SK-N-SH (cell line): ENCODE results near the gene TBX1. TPM values are rescaled to one million over a fixed set of nuclear protein-coding genes. Genes with fewer than 3 reads are reported as not detected.

Experiments
- CTCF ChIA-PET: fragments of 300-600, 350-600 bp; formaldehyde crosslinking; extraction: SDS; loops from one replicate; lab custom pipeline; 2021; lab: Yijun Ruan, JAX
- POLR2A ChIA-PET: fragments of 350-600 bp; sonication (Branson Sonifier 250); formaldehyde crosslinking; extraction: SDS; loops from one replicate; lab custom pipeline; 2020; ENCODE audit warnings: antibody characterized with exemption, inconsistent platforms; lab: Yijun Ruan, JAX
- DNase-seq: peaks from one replicate; pipeline ENCODE4 v3.0.0; 2012
- H2AFZ ChIP-seq: fragments of 200-600 bp; sonication (generic); 2 replicates; pipeline ENCODE4 v1.8.1; 2016; ENCODE audit warnings: antibody characterized with exemption, mild to moderate bottlenecking, low read depth
- H3F3A ChIP-seq: fragments of 200-600 bp; sonication (generic); replicated peaks from 2 replicates; pipeline ENCODE3; 2016; ENCODE audit warnings: antibody characterized with exemption, mild to moderate bottlenecking; ENCODE audit not compliant: insufficient read depth
- H3K27ac ChIP-seq, 2 experiments: fragments of 200-500 bp in 1 of 2; fragments of 200-600 bp in 1 of 2; sonication (Bioruptor generic) in 1 of 2; sonication (generic), shearing (Covaris generic) in 1 of 2; 2 replicates each; pipeline versions ENCODE4 v1.5.1 to v1.6.1; 2014 to 2016; ENCODE audit warnings: low read depth in 2 of 2, inconsistent platforms in 1 of 2, low read length in 1 of 2, mild to moderate bottlenecking in 1 of 2, mixed read lengths in 1 of 2
- H3K27me3 ChIP-seq: fragments of 200-600 bp; sonication (generic), shearing (Covaris generic); 2 replicates; pipeline ENCODE4 v1.6.1; 2016; ENCODE audit warnings: mixed run types; ENCODE audit not compliant: insufficient read depth
- H3K36me3 ChIP-seq, 2 experiments: fragments of 200-500 bp in 1 of 2; fragments of 200-600 bp in 1 of 2; sonication (Bioruptor generic) in 1 of 2; sonication (generic) in 1 of 2; replicated peaks in 1 of 2; 2 replicates each; pipeline versions ENCODE3 to v1.5.1; 2014 to 2016; ENCODE audit warnings: low read length in 1 of 2, mild to moderate bottlenecking in 1 of 2; ENCODE audit not compliant: insufficient read depth in 2 of 2, control insufficient read depth in 1 of 2
- H3K4me1 ChIP-seq, 2 experiments: fragments of 200-500 bp in 1 of 2; fragments of 200-600 bp in 1 of 2; sonication (Bioruptor generic) in 1 of 2; sonication (generic), shearing (Covaris generic) in 1 of 2; 2 replicates each; pipeline versions ENCODE4 v1.5.1 to v1.6.1; 2014 to 2016; ENCODE audit warnings: low read depth in 1 of 2, low read length in 1 of 2, mixed run types in 1 of 2; ENCODE audit not compliant: insufficient read depth in 2 of 2, control insufficient read depth in 1 of 2
- H3K4me2 ChIP-seq: fragments of 200-600 bp; sonication (generic), shearing (Covaris generic); 2 replicates; pipeline ENCODE4 v1.6.1; 2017; ENCODE audit warnings: mixed run types
- H3K4me3 ChIP-seq, 2 experiments: fragments of 200-500 bp in 1 of 2; fragments of 200-600 bp in 1 of 2; sonication (Bioruptor generic) in 1 of 2; sonication (generic), shearing (Covaris generic) in 1 of 2; 2 replicates each; pipeline versions ENCODE4 v1.5.1 to v1.8.1; 2014 to 2016; ENCODE audit warnings: low read depth in 2 of 2, inconsistent platforms in 1 of 2, low read length in 1 of 2, mild to moderate bottlenecking in 1 of 2, mixed read lengths in 1 of 2, moderate library complexity in 1 of 2
- H3K79me2 ChIP-seq: fragments of 200-600 bp; sonication (generic); 2 replicates; pipeline ENCODE4 v1.8.1; 2017; ENCODE audit warnings: mild to moderate bottlenecking; ENCODE audit not compliant: insufficient read depth
- H3K9ac ChIP-seq: fragments of 200-600 bp; sonication (generic); 2 replicates; pipeline ENCODE4 v1.6.1; 2017; ENCODE audit warnings: mixed run types
- H3K9me2 ChIP-seq: fragments of 200-600 bp; sonication (generic); 2 replicates; pipeline ENCODE4 v1.6.1; 2017; ENCODE audit warnings: mixed run types
- H3K9me3 ChIP-seq: fragments of 200-600 bp; sonication (generic); 2 replicates; pipeline ENCODE4 v1.6.1; 2017; ENCODE audit warnings: mixed run types, mild to moderate bottlenecking, moderate library complexity
- H4K20me1 ChIP-seq: fragments of 200-600 bp; sonication (generic); 2 replicates; pipeline ENCODE4 v1.6.1; 2017; ENCODE audit warnings: mild to moderate bottlenecking, mixed run types; ENCODE audit not compliant: insufficient read depth
- EZH2phosphoT487 ChIP-seq: fragments of 200-600 bp; sonication (generic); IDR thresholded peaks from 2 replicates; pipeline ENCODE4 v1.6.1; 2017; ENCODE audit warnings: low read depth, mixed run types, mild to moderate bottlenecking, antibody characterized with exemption, moderate library complexity, borderline replicate concordance
- IRF3 ChIP-seq: fragments of 150-350 bp; IDR thresholded peaks from 2 replicates; pipeline ENCODE4 v1.6.1; 2016; ENCODE audit warnings: mild to moderate bottlenecking, low read depth, low read length
- NFIC ChIP-seq: IDR thresholded peaks from 2 replicates; pipeline ENCODE4 v1.4.0; 2012; ENCODE audit warnings: borderline replicate concordance
- RAD21 ChIP-seq: IDR thresholded peaks from 2 replicates; pipeline ENCODE4 v1.6.1; 2012; ENCODE audit warnings: mild to moderate bottlenecking, low read length
- RCOR1 ChIP-seq: fragments of 150-350 bp; IDR thresholded peaks from 2 replicates; pipeline ENCODE4 v1.6.1; 2017; ENCODE audit warnings: antibody characterized with exemption, low read length
- RFX5 ChIP-seq: IDR thresholded peaks from 2 replicates; pipeline ENCODE4 v1.6.1; 2012; ENCODE audit warnings: mild to moderate bottlenecking, improper control_type of control experiment, low read length
- SIN3A ChIP-seq: IDR thresholded peaks from 2 replicates; pipeline ENCODE4 v1.6.1; 2012; ENCODE audit warnings: low read depth, mild to moderate bottlenecking, low read length, moderate library complexity, borderline replicate concordance
- USF1 ChIP-seq: IDR thresholded peaks from 2 replicates; pipeline ENCODE4 v1.4.0; 2012; ENCODE audit warnings: low read depth, borderline replicate concordance
- ZBTB33 ChIP-seq: IDR thresholded peaks from 2 replicates; pipeline ENCODE4 v1.4.0; 2012; ENCODE audit warnings: low read depth, borderline replicate concordance
- WGBS: methylation state at CpG from one replicate; pipeline ENCODE4 v1.1.6; 2017; ENCODE audit warnings: low lambda C conversion rate; 5-methylcytosine and 5-hydroxymethylcytosine counted together
- polyA plus RNA-seq, 3 experiments: library from polyadenylated mRNA; depleted of rRNA; stranded (reverse); fragments of >200 nt; gene quantifications; 2 replicates each; pipeline ENCODE4 v1.2.3, GENCODE V29; 2012

TBX1 gene
- polyA plus RNA-seq, 1 of the 3 experiments (the other 2 are of a cell fraction) = not detected

GRCh38 chr22:19732403-19733113 is 28.0 kb upstream of the TBX1 start:
- no peak for DNase-seq
- H3K79me2 ChIP-seq = no peaks in the 10 kb centered on the region
- H3K4me3 ChIP-seq = no peak overlapping the region
- no peaks in the 10 kb centered on the region for H3K9me2 ChIP-seq
- no peak overlapping the region for H3K4me2 ChIP-seq
- TF ChIP-seq RCOR1 = no peak
- no peak for TF ChIP-seq RFX5
- no peak for TF ChIP-seq NFIC
- H2AFZ ChIP-seq = no peak overlapping the region
- no peaks in the 10 kb centered on the region for H3K9me3 ChIP-seq
- H3K27ac ChIP-seq = no peak overlapping the region
- no peaks in the 10 kb centered on the region for H4K20me1 ChIP-seq
- ChIA-PET CTCF (interaction anchor here (0.5 to 5.9 kb wide), 10 partner anchors 10 to 215 kb away, joined by 3 to 297 read pairs (median 32); no protein-coding TSS in a partner anchor), POLR2A (no interaction called here)
- no peaks in the 10 kb centered on the region for H3K27me3 ChIP-seq
- H3K9ac ChIP-seq = no peak overlapping the region
- 96% methylated on average over 4 of the region's 10 CpGs for WGBS
- H3K4me1 ChIP-seq = peaks cover 0 to 33% of the 10 kb centered on the region in 2 experiments; a peak in 1 of 4 replicates
- no peaks in the 10 kb centered on the region for H3K36me3 ChIP-seq
- H3F3A ChIP-seq = no peaks in the 10 kb centered on the region

- no peak overlapping the region for H3K9ac ChIP-seq
- H3K9me3 ChIP-seq = no peaks in the 10 kb centered on the region
- no peaks in the 10 kb centered on the region for H3K9me2 ChIP-seq
- no peaks in the 10 kb centered on the region for H4K20me1 ChIP-seq
- no peak for TF ChIP-seq EZH2phosphoT487
- no peak for TF ChIP-seq USF1
- no peak for TF ChIP-seq RAD21
- no peak for TF ChIP-seq RFX5
- no peak for TF ChIP-seq IRF3
- no peak for TF ChIP-seq SIN3A
- TF ChIP-seq ZBTB33 = no peak
- no peaks in the 10 kb centered on the region for H3K79me2 ChIP-seq
- no peak overlapping the region for H2AFZ ChIP-seq
- H3F3A ChIP-seq = no peaks in the 10 kb centered on the region
- H3K27me3 ChIP-seq = no peaks in the 10 kb centered on the region
- H3K4me3 ChIP-seq = no peak overlapping the region
- no peak overlapping the region for H3K27ac ChIP-seq
- 72% methylated on average over 5 of the region's 5 CpGs for WGBS
- no peak for DNase-seq
- CTCF ChIA-PET = interaction anchor here (4.7 to 5.9 kb wide), 2 partner anchors 143 to 181 kb away, joined by 64 to 297 read pairs; no protein-coding TSS in a partner anchor
- H3K4me2 ChIP-seq = no peak overlapping the region
- peaks cover 0 to 28% of the 10 kb centered on the region in 2 experiments; a peak in 1 of 4 replicates for H3K4me1 ChIP-seq
- POLR2A ChIA-PET = no interaction called here
- no peaks in the 10 kb centered on the region for H3K36me3 ChIP-seq
Measured at GRCh38 chr22:19733755-19734154, 26.8 kb upstream of the TBX1 start.
